NT2/D1 (cell line): Measurements from ENCODE around the gene NFIX.

Experiments
- DNase-seq: peaks from one replicate; pipeline ENCODE4 v3.0.0-alpha.2; 2011; ENCODE audit warnings: low read depth, low spot score
- H3K27me3 ChIP-seq: 2 replicates; pipeline ENCODE4 v1.6.0; 2011; ENCODE audit warnings: mild to moderate bottlenecking; ENCODE audit not compliant: insufficient read length, insufficient read depth
- H3K36me3 ChIP-seq: 2 replicates; pipeline ENCODE4 v1.6.1; 2011; ENCODE audit warnings: mild to moderate bottlenecking, low read length, mixed read lengths; ENCODE audit not compliant: insufficient read depth, insufficient read length
- H3K4me1 ChIP-seq: 2 replicates; pipeline ENCODE4 v1.5.1; 2011; ENCODE audit not compliant: insufficient read depth, insufficient read length
- H3K4me3 ChIP-seq: 2 replicates; pipeline ENCODE4 v1.5.1; 2011; ENCODE audit warnings: low read depth; ENCODE audit not compliant: insufficient read length
- H3K9ac ChIP-seq: 2 replicates; pipeline ENCODE4 v1.6.0; 2011; ENCODE audit warnings: low read depth; ENCODE audit not compliant: insufficient read length
- H3K9me3 ChIP-seq: 2 replicates; pipeline ENCODE4 v1.5.1; 2011; ENCODE audit warnings: mild to moderate bottlenecking, low read length; ENCODE audit not compliant: insufficient read depth
- SUZ12 ChIP-seq: IDR thresholded peaks from 2 replicates; pipeline ENCODE4 v1.6.1; 2011; ENCODE audit not compliant: insufficient read length, insufficient read depth; ENCODE audit errors: extremely low read depth
- YY1 ChIP-seq: IDR thresholded peaks from 2 replicates; pipeline ENCODE4 v1.6.1; 2011; ENCODE audit not compliant: insufficient read length, insufficient read depth
- ZNF274 ChIP-seq: IDR thresholded peaks from 2 replicates; pipeline ENCODE4 v1.6.1; 2011; ENCODE audit warnings: mild to moderate bottlenecking, low read depth, low read length

NFIX gene

GRCh38 chr19:13053238-13053637, 58.0 kb downstream of the NFIX start:
- H3K36me3 ChIP-seq: no peaks in the 10 kb centered on the region
- H3K9me3 ChIP-seq: no peaks in the 10 kb centered on the region
- H3K9ac ChIP-seq: no peak overlapping the region
- H3K4me3 ChIP-seq: no peak overlapping the region
- H3K27me3 ChIP-seq: peaks cover 99% of the 10 kb centered on the region
- DNase-seq: no peak
- peaks cover 55% of the 10 kb centered on the region for H3K4me1 ChIP-seq
- TF ChIP-seq ZNF274 (no peak), YY1 (no peak), SUZ12 (no peak)

- no peak for DNase-seq
- H3K9ac ChIP-seq: peak overlapping the region; percentile 50
Observed at GRCh38 chr19:13053761-13054625, 58.7 kb downstream of the NFIX start.

GRCh38 chr19:13054626-13055212, 59.4 kb downstream of the NFIX start:
- TF ChIP-seq YY1 (no peak), ZNF274 (no peak), SUZ12 (no peak)
- Histone ChIP-seq H3K9me3 (no peaks in the 10 kb centered on the region), H3K9ac (peak overlapping the region; percentile 50), H3K4me3 (no peak overlapping the region), H3K27me3 (peaks cover 99% of the 10 kb centered on the region), H3K36me3 (no peaks in the 10 kb centered on the region), H3K4me1 (peaks cover 63% of the 10 kb centered on the region)
- DNase-seq: no peak

More at GRCh38 chr19:13053761-13054625, 58.7 kb downstream of the NFIX start:
- no peaks in the 10 kb centered on the region for H3K36me3 ChIP-seq
- TF ChIP-seq SUZ12: no peak
- TF ChIP-seq YY1: no peak
- no peak overlapping the region for H3K4me3 ChIP-seq
- H3K4me1 ChIP-seq: peaks cover 59% of the 10 kb centered on the region
- peaks cover 99% of the 10 kb centered on the region for H3K27me3 ChIP-seq
- H3K9me3 ChIP-seq: no peaks in the 10 kb centered on the region

- no peak for DNase-seq
- Histone ChIP-seq H3K9ac (peak overlapping the region; percentile 67), H3K36me3 (no peaks in the 10 kb centered on the region), H3K27me3 (peaks cover 98% of the 10 kb centered on the region), H3K4me1 (peaks cover 69% of the 10 kb centered on the region), H3K4me3 (peak overlapping the region; percentile 19), H3K9me3 (no peaks in the 10 kb centered on the region)
- TF ChIP-seq YY1 (no peak), ZNF274 (no peak), SUZ12 (no peak)
Observed at GRCh38 chr19:13055213-13056051, 60.2 kb downstream of the NFIX start.

- Histone ChIP-seq H3K9me3 (no peaks in the 10 kb centered on the region), H3K27me3 (peaks cover 98% of the 10 kb centered on the region), H3K4me1 (peaks cover 65% of the 10 kb centered on the region), H3K36me3 (no peaks in the 10 kb centered on the region), H3K4me3 (peak overlapping the region; percentile 19), H3K9ac (peak overlapping the region; percentile 67)
- TF ChIP-seq YY1: no peak
- no peak for DNase-seq
Observed at GRCh38 chr19:13056052-13056660, 60.9 kb downstream of the NFIX start.

- Histone ChIP-seq H3K36me3 (no peaks in the 10 kb centered on the region), H3K27me3 (peaks cover 99% of the 10 kb centered on the region), H3K9ac (no peak overlapping the region), H3K9me3 (no peaks in the 10 kb centered on the region), H3K4me1 (peaks cover 58% of the 10 kb centered on the region), H3K4me3 (no peak overlapping the region)
- DNase-seq: no peak
- TF ChIP-seq YY1 (no peak), ZNF274 (no peak), SUZ12 (no peak)
Observed at GRCh38 chr19:13057147-13057572, 61.9 kb downstream of the NFIX start.
